PC-9 (cell line): ENCODE results near the gene DYSF. TPM values are rescaled to one million over a fixed set of nuclear protein-coding genes. Genes with fewer than 3 reads are reported as not detected.

Source experiments
- BruUV-seq: library from RNA; stranded (reverse); fragments of 400-500 nt; replicated peaks from 2 replicates; lab custom pipeline; 2021; lab: Mats Ljungman, UMichigan
- CTCF ChIA-PET: fragments of 300-600 bp; sonication (Branson Sonifier 250); formaldehyde crosslinking; loops from one replicate; lab custom pipeline; 2022; ENCODE audit warnings: antibody characterized with exemption; lab: Charles Lee
- POLR2A ChIA-PET: fragments of 300-600 bp; sonication (Branson Sonifier 250); formaldehyde crosslinking; loops from one replicate; lab custom pipeline; 2022; ENCODE audit warnings: antibody characterized with exemption; ENCODE audit not compliant: unreplicated experiment; lab: Charles Lee
- DNase-seq, 2 experiments: peaks; one replicate each; pipeline versions ENCODE4 v3.0.0 to v3.0.0-alpha.2; 2015 to 2022; ENCODE audit warnings: mixed read lengths in 1 of 2
- H2AFZ ChIP-seq: fragments of 200-600 bp; sonication (generic); 2 replicates; pipeline ENCODE4 v1.8.1; 2017; ENCODE audit warnings: antibody characterized with exemption
- H3F3A ChIP-seq: fragments of 200-600 bp; sonication (generic); 2 replicates; pipeline ENCODE4 v1.8.1; 2017; ENCODE audit warnings: antibody characterized with exemption, mild to moderate bottlenecking, low read depth; ENCODE audit not compliant: insufficient read depth
- H3K27ac ChIP-seq: fragments of 200-600 bp; sonication (generic); 2 replicates; pipeline ENCODE4 v1.6.1; 2016; ENCODE audit warnings: mixed run types
- H3K27me3 ChIP-seq: fragments of 200-600 bp; sonication (generic); 2 replicates; pipeline ENCODE4 v1.6.1; 2016; ENCODE audit warnings: low read depth, mixed run types; ENCODE audit not compliant: insufficient read depth
- H3K36me3 ChIP-seq: fragments of 200-600 bp; sonication (generic); 2 replicates; pipeline ENCODE4 v1.6.1; 2016; ENCODE audit warnings: low read depth, mixed run types
- H3K4me1 ChIP-seq: fragments of 200-600 bp; sonication (generic); replicated peaks from 2 replicates; pipeline ENCODE4 v1.6.1; 2016; ENCODE audit warnings: mixed run types; ENCODE audit not compliant: insufficient read depth
- H3K4me2 ChIP-seq: fragments of 200-600 bp; sonication (generic); 2 replicates; pipeline ENCODE4 v1.6.1; 2017; ENCODE audit warnings: mixed run types
- H3K4me3 ChIP-seq: fragments of 200-600 bp; sonication (generic); 2 replicates; pipeline ENCODE4 v1.6.1; 2016; ENCODE audit warnings: mixed run types
- H3K79me2 ChIP-seq: fragments of 200-600 bp; sonication (generic); 2 replicates; pipeline ENCODE4 v1.6.1; 2017; ENCODE audit warnings: low read depth, mixed run types
- H3K9me2 ChIP-seq: fragments of 200-600 bp; sonication (generic); 2 replicates; pipeline ENCODE4 v1.8.1; 2017; ENCODE audit warnings: mild to moderate bottlenecking; ENCODE audit not compliant: insufficient read depth
- H3K9me3 ChIP-seq: fragments of 200-600 bp; sonication (generic); 2 replicates; pipeline ENCODE4 v1.8.1; 2016; ENCODE audit warnings: low read depth; ENCODE audit not compliant: insufficient read depth
- H4K20me1 ChIP-seq: fragments of 200-600 bp; sonication (generic); 2 replicates; pipeline ENCODE4 v1.8.1; 2017; ENCODE audit not compliant: insufficient read depth
- EZH2 ChIP-seq: fragments of 200-600 bp; sonication (generic); IDR thresholded peaks from 2 replicates; pipeline ENCODE4 v1.8.0; 2017; ENCODE audit warnings: antibody characterized with exemption, low read depth
- intact Hi-C: fragments of 100-400 bp; cut with micrococcal nuclease; formaldehyde crosslinking; loops from one replicate; pipeline ENCODE4 v1.10.0; 2022; ENCODE audit not compliant: unreplicated experiment
- total RNA-seq: library from RNA; stranded (reverse); gene quantifications from 2 replicates; pipeline ENCODE4 v1.2.3, GENCODE V29; 2021
- TF ChIP-seq, protein P1 (sequence below): fragments of 200-600 bp; sonication (generic); conservative IDR thresholded peaks from 2 replicates; pipeline ENCODE4 v1.6.1; 2017; ENCODE audit warnings: mixed run types, antibody characterized with exemption, mild to moderate bottlenecking, moderate library complexity

The DYSF gene
- total RNA-seq, 1 experiment from 2014 or later = 12.2 TPM

DNA sequence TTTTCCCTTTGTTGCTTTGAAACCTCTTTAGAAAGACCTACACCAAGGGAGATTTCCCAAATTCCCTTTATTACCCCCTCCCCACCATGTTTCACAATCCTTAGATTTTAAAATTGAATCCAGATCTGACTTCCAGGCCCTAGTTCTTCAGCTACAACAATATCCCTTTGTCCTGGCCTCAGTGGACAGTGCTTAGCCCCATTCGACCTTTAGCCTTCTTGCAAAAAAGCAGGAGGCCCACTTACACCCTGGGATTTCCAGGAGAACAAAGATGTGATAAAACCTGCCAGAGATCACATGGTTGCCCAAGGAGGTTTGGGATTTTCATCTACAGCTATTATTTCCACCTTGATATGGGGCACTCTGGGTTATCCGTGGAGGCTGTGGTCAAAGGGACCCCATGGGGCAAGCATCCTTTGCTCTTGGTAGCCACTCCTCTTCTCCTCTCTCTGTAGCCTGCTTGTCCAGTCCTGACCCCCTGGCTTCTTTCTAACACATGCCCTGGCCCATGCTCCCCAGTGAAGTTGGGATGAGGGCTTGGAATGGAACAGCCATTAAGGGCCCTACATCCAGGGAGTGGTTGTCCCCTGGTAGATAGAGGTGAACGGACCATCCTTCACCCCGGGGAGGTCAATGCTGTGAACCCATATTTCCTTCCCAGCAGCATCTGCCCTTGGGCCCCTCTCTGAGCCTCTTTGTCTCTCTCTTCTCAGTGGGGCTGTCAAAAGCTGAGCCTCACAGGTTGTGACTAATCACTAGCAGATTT, 267.4 kb downstream of the DYSF start:
- H3K9me3 ChIP-seq = peaks cover 26% of the 10 kb centered on the region
- no TSS peak for BruUV-seq
- H3K4me2 ChIP-seq = no peak overlapping the region
- H3F3A ChIP-seq = 0 out of 2 replicates have a peak, but pooled peaks cover 5% of the 10 kb centered on the region
- no peaks in the 10 kb centered on the region for H3K36me3 ChIP-seq
- TF ChIP-seq EZH2 = no peak
- TF ChIP-seq, protein P1, sequence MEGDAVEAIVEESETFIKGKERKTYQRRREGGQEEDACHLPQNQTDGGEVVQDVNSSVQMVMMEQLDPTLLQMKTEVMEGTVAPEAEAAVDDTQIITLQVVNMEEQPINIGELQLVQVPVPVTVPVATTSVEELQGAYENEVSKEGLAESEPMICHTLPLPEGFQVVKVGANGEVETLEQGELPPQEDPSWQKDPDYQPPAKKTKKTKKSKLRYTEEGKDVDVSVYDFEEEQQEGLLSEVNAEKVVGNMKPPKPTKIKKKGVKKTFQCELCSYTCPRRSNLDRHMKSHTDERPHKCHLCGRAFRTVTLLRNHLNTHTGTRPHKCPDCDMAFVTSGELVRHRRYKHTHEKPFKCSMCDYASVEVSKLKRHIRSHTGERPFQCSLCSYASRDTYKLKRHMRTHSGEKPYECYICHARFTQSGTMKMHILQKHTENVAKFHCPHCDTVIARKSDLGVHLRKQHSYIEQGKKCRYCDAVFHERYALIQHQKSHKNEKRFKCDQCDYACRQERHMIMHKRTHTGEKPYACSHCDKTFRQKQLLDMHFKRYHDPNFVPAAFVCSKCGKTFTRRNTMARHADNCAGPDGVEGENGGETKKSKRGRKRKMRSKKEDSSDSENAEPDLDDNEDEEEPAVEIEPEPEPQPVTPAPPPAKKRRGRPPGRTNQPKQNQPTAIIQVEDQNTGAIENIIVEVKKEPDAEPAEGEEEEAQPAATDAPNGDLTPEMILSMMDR = no peak
- CTCF ChIA-PET = no interaction called here
- intact Hi-C loops = no loop called here
- no peaks in the 10 kb centered on the region for H3K27me3 ChIP-seq
- H3K4me1 ChIP-seq = peaks cover 43% of the 10 kb centered on the region
- no peak overlapping the region for H3K27ac ChIP-seq
- DNase-seq = no peak
- H3K79me2 ChIP-seq = no peaks in the 10 kb centered on the region
- no peaks in the 10 kb centered on the region for H3K9me2 ChIP-seq
- no peak overlapping the region for H3K4me3 ChIP-seq
- POLR2A ChIA-PET = no interaction called here
- no peaks in the 10 kb centered on the region for H4K20me1 ChIP-seq
- H2AFZ ChIP-seq = no peak overlapping the region

DNA sequence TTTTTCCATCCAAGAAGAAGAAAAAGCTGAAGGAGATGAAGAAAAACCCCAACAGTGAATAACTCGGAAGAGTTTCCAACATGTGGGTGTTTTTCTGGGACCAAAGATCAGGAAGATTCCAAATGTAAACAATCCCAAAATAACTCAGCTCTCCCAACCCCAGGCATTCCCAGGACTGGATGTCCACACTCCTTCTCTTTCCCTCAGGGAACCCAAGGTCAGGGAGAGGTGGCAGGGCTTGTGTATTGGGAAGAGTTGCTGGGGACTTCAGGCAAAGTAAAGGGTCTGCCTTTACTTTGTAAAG, 268.0 kb downstream of the DYSF start:
- TF ChIP-seq EZH2 = no peak
- TF ChIP-seq, protein P1 = no peak
- Histone ChIP-seq H3K27me3 (no peaks in the 10 kb centered on the region), H3K9me3 (peaks cover 26% of the 10 kb centered on the region), H3K4me2 (no peak overlapping the region), H2AFZ (no peak overlapping the region), H3K36me3 (no peaks in the 10 kb centered on the region), H4K20me1 (no peaks in the 10 kb centered on the region), H3K9me2 (no peaks in the 10 kb centered on the region; the same call in 1 of the 2 replicates), H3K4me3 (no peak overlapping the region), H3K4me1 (peaks cover 37% of the 10 kb centered on the region), H3K79me2 (no peaks in the 10 kb centered on the region), H3K27ac (no peak overlapping the region), H3F3A (0 out of 2 replicates have a peak, but pooled peaks cover 5% of the 10 kb centered on the region)
- ChIA-PET POLR2A (no interaction called here), CTCF (no interaction called here)
- DNase-seq = no peak
- intact Hi-C loops = no loop called here
- BruUV-seq = no TSS peak

DNA sequence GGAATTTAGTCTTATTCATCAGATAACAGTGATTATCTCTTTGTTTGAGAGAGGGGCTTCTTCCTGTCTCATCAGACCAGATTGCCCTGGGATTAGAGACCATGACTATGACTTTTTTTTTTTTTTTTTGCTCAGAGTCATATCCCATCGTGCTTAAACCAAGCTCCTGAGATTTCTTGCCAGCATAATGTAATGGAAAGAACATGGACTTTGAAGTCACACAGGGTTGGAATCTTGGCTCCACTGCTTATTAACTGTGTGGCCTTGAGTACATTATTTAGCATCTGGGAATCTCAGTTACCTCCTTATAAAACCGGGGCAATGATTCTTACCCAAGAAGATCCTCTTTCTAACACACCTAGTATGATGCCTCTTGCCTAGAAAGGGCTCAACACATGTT, 268.3 kb downstream of the DYSF start:
- POLR2A ChIA-PET = no interaction called here
- intact Hi-C loops = no loop called here
- Histone ChIP-seq H3K4me2 (no peak overlapping the region), H3K27me3 (no peaks in the 10 kb centered on the region), H3K9me3 (peaks cover 26% of the 10 kb centered on the region), H3K79me2 (no peaks in the 10 kb centered on the region), H2AFZ (no peak overlapping the region), H4K20me1 (no peaks in the 10 kb centered on the region), H3K4me1 (peaks cover 35% of the 10 kb centered on the region), H3K27ac (no peak overlapping the region), H3K4me3 (no peak overlapping the region), H3K36me3 (no peaks in the 10 kb centered on the region), H3F3A (0 out of 2 replicates have a peak, but pooled peaks cover 5% of the 10 kb centered on the region), H3K9me2 (no peaks in the 10 kb centered on the region; the same call in 1 of the 2 replicates)
- TF ChIP-seq, protein P1 = no peak
- no peak for TF ChIP-seq EZH2
- no peak for DNase-seq
- no TSS peak for BruUV-seq
- CTCF ChIA-PET = no interaction called here
